ENCODE data around the gene CMPK2.
A peak's percentile ranks its signal among the peaks of the same experiment; 100 is the strongest.
"Not testable (repeated sequence)": the region's sequence is repeated elsewhere in the genome, so short reads cannot be mapped to it uniquely, and the experiment has no call there.

CMPK2 gene

GRCh38 chr2:6865346-6866274, at the start of gene CMPK2:
TSS of gene CMPK2 (minus strand) at chr2:6865907. CDS start at chr2:6865696, 211 bp downstream.
- peak; percentile 81 for DNase-seq (ENCODE audit: extremely low spot score, insufficient read length, low read depth)
- FAIRE-seq: peak; percentile 89

- DNase-seq (ENCODE audit: extremely low spot score, insufficient read length, low read depth) (no peak), FAIRE-seq (no peak)
Measured at GRCh38 chr2:6915399-6915798, 49.7 kb upstream of the CMPK2 start.

- FAIRE-seq (no peak), DNase-seq (ENCODE audit: extremely low spot score, insufficient read length, low read depth) (no peak)
Measured at GRCh38 chr2:6914828-6915227, 49.1 kb upstream of the CMPK2 start.

- FAIRE-seq (no peak), DNase-seq (ENCODE audit: extremely low spot score, insufficient read length, low read depth) (no peak)
Measured at GRCh38 chr2:6913415-6914157, 47.9 kb upstream of the CMPK2 start.

GRCh38 chr2:6911721-6912120, 46.0 kb upstream of the CMPK2 start:
- FAIRE-seq (no peak), DNase-seq (ENCODE audit: extremely low spot score, insufficient read length, low read depth) (no peak)

- no peak for DNase-seq (ENCODE audit: extremely low spot score, insufficient read length, low read depth)
- peak; percentile 93 for FAIRE-seq
Measured at GRCh38 chr2:6909431-6910385, 44.0 kb upstream of the CMPK2 start.

- DNase-seq (ENCODE audit: extremely low spot score, insufficient read length, low read depth): no peak
- FAIRE-seq: no peak
Measured at GRCh38 chr2:6908291-6908690, 42.6 kb upstream of the CMPK2 start.

- no peak for DNase-seq (ENCODE audit: extremely low spot score, insufficient read length, low read depth)
- no peak for FAIRE-seq
Measured at GRCh38 chr2:6906165-6906741, 40.5 kb upstream of the CMPK2 start.

- FAIRE-seq (no peak), DNase-seq (ENCODE audit: extremely low spot score, insufficient read length, low read depth) (no peak)
Measured at GRCh38 chr2:6905668-6906067, 40.0 kb upstream of the CMPK2 start.

- FAIRE-seq; DNase-seq (ENCODE audit: extremely low spot score, insufficient read length, low read depth): not testable (repeated sequence)
Measured at GRCh38 chr2:6902581-6902980, 36.9 kb upstream of the CMPK2 start.

GRCh38 chr2:6896930-6897759, 31.4 kb upstream of the CMPK2 start:
- DNase-seq (ENCODE audit: extremely low spot score, insufficient read length, low read depth) (no peak), FAIRE-seq (peak; percentile 62)

GRCh38 chr2:6893876-6894482, 28.3 kb upstream of the CMPK2 start:
- no peak for DNase-seq (ENCODE audit: extremely low spot score, insufficient read length, low read depth)
- no peak for FAIRE-seq

GRCh38 chr2:6888724-6889123, 23.0 kb upstream of the CMPK2 start:
- FAIRE-seq (no peak), DNase-seq (ENCODE audit: extremely low spot score, insufficient read length, low read depth) (no peak)

- DNase-seq (ENCODE audit: extremely low spot score, insufficient read length, low read depth) (no peak), FAIRE-seq (no peak)
Measured at GRCh38 chr2:6887751-6888192, 22.1 kb upstream of the CMPK2 start.

GRCh38 chr2:6885968-6886367, 20.3 kb upstream of the CMPK2 start:
- no peak for DNase-seq (ENCODE audit: extremely low spot score, insufficient read length, low read depth)
- no peak for FAIRE-seq

GRCh38 chr2:6885551-6885950, 19.8 kb upstream of the CMPK2 start:
- FAIRE-seq: no peak
- no peak for DNase-seq (ENCODE audit: extremely low spot score, insufficient read length, low read depth)

- FAIRE-seq: no peak
- DNase-seq (ENCODE audit: extremely low spot score, insufficient read length, low read depth): no peak
Measured at GRCh38 chr2:6883448-6884122, 17.9 kb upstream of the CMPK2 start.

- no peak for DNase-seq (ENCODE audit: extremely low spot score, insufficient read length, low read depth)
- FAIRE-seq: no peak
Measured at GRCh38 chr2:6881516-6881915, 15.8 kb upstream of the CMPK2 start.

All from GM18507 (cell line).